ENCODE results near the gene SUSD3. TPM values are rescaled to one million over a fixed set of nuclear protein-coding genes. Genes with fewer than 3 reads are reported as not detected.
"Not testable (repeated sequence)": the region's sequence is repeated elsewhere in the genome, so short reads cannot be mapped to it uniquely, and the experiment has no call there.

The SUSD3 gene
- total RNA-seq, 2 experiments from 2014 or later: 62.7 to 68.3 TPM

GRCh38 chr9:93098236-93098946, 39.9 kb downstream of the SUSD3 start:
- Mint-ChIP-seq H3K36me3 (ENCODE audit: low read depth) (peaks cover 7% of the 10 kb centered on the region), H3K27ac (peak overlapping the region; percentile 54), H3K4me1 (ENCODE audit: low read depth) (peaks cover 65% of the 10 kb centered on the region), H3K9me3 (peaks cover 6% of the 10 kb centered on the region), H3K27me3 (ENCODE audit: low read depth) (no peaks in the 10 kb centered on the region), H3K4me3 (peak overlapping the region; percentile 85)
- intact Hi-C loops (cut with micrococcal nuclease): loop anchor here (1.0 to 5.0 kb wide), 3 partner anchors 10 to 469 kb away; partner anchors contain the start of gene ZNF484
- CTCF ChIA-PET: interaction anchor here (1.0 to 3.0 kb wide), 2 partner anchors 11 to 96 kb away, joined by 3 to 20 read pairs; no protein-coding TSS in a partner anchor
- peak; percentile 82 for DNase-seq

- no peak for DNase-seq
- Mint-ChIP-seq H3K4me3 (peak overlapping the region; percentile 2), H3K4me1 (ENCODE audit: low read depth) (peaks cover 62% of the 10 kb centered on the region), H3K27me3 (ENCODE audit: low read depth) (no peaks in the 10 kb centered on the region), H3K36me3 (ENCODE audit: low read depth) (peaks cover 16% of the 10 kb centered on the region), H3K27ac (no peak overlapping the region), H3K9me3 (peaks cover 14% of the 10 kb centered on the region)
- intact Hi-C loops (cut with micrococcal nuclease): loop anchor here (5.0 kb wide), 2 partner anchors 222 to 468 kb away; partner anchors contain the start of gene ZNF484
- CTCF ChIA-PET: interaction anchor here (3.0 kb wide), 1 partner anchor 9 kb away, joined by 20 read pairs; no protein-coding TSS in a partner anchor
These were observed 41.2 kb downstream of the SUSD3 start for GRCh38 chr9:93099551-93100275.

GRCh38 chr9:93100276-93100636, 41.8 kb downstream of the SUSD3 start:
- no peaks in the 10 kb centered on the region for H3K27me3 Mint-ChIP-seq (ENCODE audit: low read depth)
- intact Hi-C loops (cut with micrococcal nuclease): no loop called here
- DNase-seq: no peak
- H3K36me3 Mint-ChIP-seq (ENCODE audit: low read depth): peaks cover 19% of the 10 kb centered on the region
- no peak overlapping the region for H3K27ac Mint-ChIP-seq
- peaks cover 65% of the 10 kb centered on the region for H3K4me1 Mint-ChIP-seq (ENCODE audit: low read depth)
- CTCF ChIA-PET: no interaction called here
- H3K4me3 Mint-ChIP-seq: no peak overlapping the region
- H3K9me3 Mint-ChIP-seq: peaks cover 16% of the 10 kb centered on the region

- H3K4me3 Mint-ChIP-seq; H3K27me3 Mint-ChIP-seq (ENCODE audit: low read depth); DNase-seq; H3K27ac Mint-ChIP-seq; intact Hi-C loops (cut with micrococcal nuclease): not testable (repeated sequence)
- H3K36me3 Mint-ChIP-seq (ENCODE audit: low read depth): peaks cover 19% of the 10 kb centered on the region
- CTCF ChIA-PET: interaction anchor here (0.6 to 1.0 kb wide), 2 partner anchors 29 to 65 kb away, joined by 5 to 6 read pairs; no protein-coding TSS in a partner anchor
- peaks cover 16% of the 10 kb centered on the region for H3K9me3 Mint-ChIP-seq
- peaks cover 71% of the 10 kb centered on the region for H3K4me1 Mint-ChIP-seq (ENCODE audit: low read depth)
These were observed 42.6 kb downstream of the SUSD3 start for GRCh38 chr9:93101086-93101485.

GRCh38 chr9:93105620-93106019, 47.1 kb downstream of the SUSD3 start:
- peaks cover 13% of the 10 kb centered on the region for H3K9me3 Mint-ChIP-seq
- intact Hi-C loops (cut with micrococcal nuclease): loop anchor here (5.0 kb wide), 1 partner anchor 298 kb away; no protein-coding TSS in a partner anchor
- no peak overlapping the region for H3K27ac Mint-ChIP-seq

GRCh38 chr9:93107151-93107824, 48.8 kb downstream of the SUSD3 start:
- peak overlapping the region; percentile 76 for H3K27ac Mint-ChIP-seq
- no peaks in the 10 kb centered on the region for H3K27me3 Mint-ChIP-seq (ENCODE audit: low read depth)
- intact Hi-C loops (cut with micrococcal nuclease): loop anchor here (5.0 kb wide), 1 partner anchor 300 kb away; no protein-coding TSS in a partner anchor
- DNase-seq: no peak
- peaks cover 62% of the 10 kb centered on the region for H3K4me1 Mint-ChIP-seq (ENCODE audit: low read depth)
- H3K36me3 Mint-ChIP-seq (ENCODE audit: low read depth): peaks cover 26% of the 10 kb centered on the region
- CTCF ChIA-PET: interaction anchor here (0.6 to 3.2 kb wide), 10 partner anchors 11 to 392 kb away, joined by 3 to 36 read pairs (median 6); no protein-coding TSS in a partner anchor
- H3K9me3 Mint-ChIP-seq: peaks cover 11% of the 10 kb centered on the region
- no peak overlapping the region for H3K4me3 Mint-ChIP-seq

More at GRCh38 chr9:93105620-93106019, 47.1 kb downstream of the SUSD3 start:
- Mint-ChIP-seq H3K4me1 (ENCODE audit: low read depth) (peaks cover 71% of the 10 kb centered on the region), H3K27me3 (ENCODE audit: low read depth) (no peaks in the 10 kb centered on the region), H3K4me3 (no peak overlapping the region), H3K36me3 (ENCODE audit: low read depth) (peaks cover 24% of the 10 kb centered on the region)
- CTCF ChIA-PET: interaction anchor here (1.5 to 1.7 kb wide), 3 partner anchors 24 to 103 kb away, joined by 4 to 8 read pairs (median 4); no protein-coding TSS in a partner anchor
- DNase-seq: no peak

- Mint-ChIP-seq H3K4me3 (no peak overlapping the region), H3K27me3 (ENCODE audit: low read depth) (no peaks in the 10 kb centered on the region), H3K27ac (peak overlapping the region; percentile 76), H3K4me1 (ENCODE audit: low read depth) (peaks cover 57% of the 10 kb centered on the region), H3K36me3 (ENCODE audit: low read depth) (peaks cover 26% of the 10 kb centered on the region), H3K9me3 (peaks cover 11% of the 10 kb centered on the region)
- CTCF ChIA-PET: interaction anchor here (0.7 to 3.2 kb wide), 12 partner anchors 13 to 194 kb away, joined by 3 to 36 read pairs (median 6); no protein-coding TSS in a partner anchor
- intact Hi-C loops (cut with micrococcal nuclease): loop anchor here (1.0 to 5.0 kb wide), 5 partner anchors 9 to 300 kb away; no protein-coding TSS in a partner anchor
- no peak for DNase-seq
These were observed 49.3 kb downstream of the SUSD3 start for GRCh38 chr9:93107825-93108161.

GRCh38 chr9:93108291-93109041, 50.0 kb downstream of the SUSD3 start:
- peak; percentile 80 for DNase-seq
- H3K27me3 Mint-ChIP-seq (ENCODE audit: low read depth): no peaks in the 10 kb centered on the region
- intact Hi-C loops (cut with micrococcal nuclease): loop anchor here (1.0 to 5.0 kb wide), 7 partner anchors 10 to 301 kb away; no protein-coding TSS in a partner anchor
- peaks cover 23% of the 10 kb centered on the region for H3K36me3 Mint-ChIP-seq (ENCODE audit: low read depth)
- H3K4me3 Mint-ChIP-seq: no peak overlapping the region
- CTCF ChIA-PET: interaction anchor here (0.6 to 3.2 kb wide), 46 partner anchors 10 to 457 kb away, joined by 3 to 36 read pairs (median 6); partner anchors contain the start of gene NINJ1
- H3K4me1 Mint-ChIP-seq (ENCODE audit: low read depth): peaks cover 55% of the 10 kb centered on the region
- H3K9me3 Mint-ChIP-seq: peaks cover 10% of the 10 kb centered on the region
- H3K27ac Mint-ChIP-seq: peak overlapping the region; percentile 76

- H3K4me3 Mint-ChIP-seq: no peak overlapping the region
- peaks cover 53% of the 10 kb centered on the region for H3K4me1 Mint-ChIP-seq (ENCODE audit: low read depth)
- no peak for DNase-seq
- no peaks in the 10 kb centered on the region for H3K9me3 Mint-ChIP-seq
- H3K36me3 Mint-ChIP-seq (ENCODE audit: low read depth): peaks cover 12% of the 10 kb centered on the region
- intact Hi-C loops (cut with micrococcal nuclease): no loop called here
- H3K27ac Mint-ChIP-seq: no peak overlapping the region
- H3K27me3 Mint-ChIP-seq (ENCODE audit: low read depth): no peaks in the 10 kb centered on the region
- CTCF ChIA-PET: interaction anchor here (0.7 to 3.2 kb wide), 3 partner anchors 85 to 976 kb away, joined by 3 to 20 read pairs (median 9); no protein-coding TSS in a partner anchor
These were observed 51.9 kb downstream of the SUSD3 start for GRCh38 chr9:93110311-93110855.

GRCh38 chr9:93111001-93111370, 52.5 kb downstream of the SUSD3 start:
- Mint-ChIP-seq H3K27ac (no peak overlapping the region), H3K27me3 (ENCODE audit: low read depth) (no peaks in the 10 kb centered on the region), H3K4me1 (ENCODE audit: low read depth) (peaks cover 48% of the 10 kb centered on the region), H3K4me3 (no peak overlapping the region), H3K36me3 (ENCODE audit: low read depth) (peaks cover 12% of the 10 kb centered on the region), H3K9me3 (no peaks in the 10 kb centered on the region)
- CTCF ChIA-PET: interaction anchor here (0.7 kb wide), 1 partner anchor 72 kb away, joined by 3 read pairs; no protein-coding TSS in a partner anchor
- DNase-seq: no peak
- intact Hi-C loops (cut with micrococcal nuclease): no loop called here
